NCI-H510A treated with DMSO at 0.1 percent for 48 hours (cell line): ENCODE results near the gene MAP3K19.
"Not testable (repeated sequence)": the region's sequence is repeated elsewhere in the genome, so short reads cannot be mapped to it uniquely, and the experiment has no call there.

Experiments
- DNase-seq: peaks from one replicate; lab custom pipeline; 2025; lab: John Stamatoyannopoulos, UW

MAP3K19 gene

GRCh38 chr2:134985061-134985460 is 62.2 kb downstream of the MAP3K19 start:
- DNase-seq: no peak

- no peak for DNase-seq
Observed at GRCh38 chr2:134982603-134983002, 64.6 kb downstream of the MAP3K19 start.

GRCh38 chr2:134980639-134981038 is 66.6 kb downstream of the MAP3K19 start:
- DNase-seq: no peak

- no peak for DNase-seq
Observed at GRCh38 chr2:134979221-134979620, 68.0 kb downstream of the MAP3K19 start.

- DNase-seq: not testable (repeated sequence)
Observed at GRCh38 chr2:134977104-134977503, 70.1 kb downstream of the MAP3K19 start.

GRCh38 chr2:134976074-134976702 is 71.1 kb downstream of the MAP3K19 start:
- DNase-seq: no peak

- DNase-seq: no peak
Observed at GRCh38 chr2:134975281-134976009, 71.8 kb downstream of the MAP3K19 start.

GRCh38 chr2:134973241-134974138 is 73.8 kb downstream of the MAP3K19 start:
- no peak for DNase-seq

- not testable (repeated sequence) for DNase-seq
Observed at GRCh38 chr2:134967166-134967565, 80.1 kb downstream of the MAP3K19 start.

- DNase-seq: no peak
Observed at GRCh38 chr2:134957477-134957876, 89.8 kb downstream of the MAP3K19 start.

- DNase-seq: no peak
Observed at GRCh38 chr2:134955744-134956143, 91.5 kb downstream of the MAP3K19 start.

- DNase-seq: no peak
Observed at GRCh38 chr2:134954065-134954464, 93.2 kb downstream of the MAP3K19 start.

GRCh38 chr2:134952608-134953007 is 94.6 kb downstream of the MAP3K19 start:
- DNase-seq: no peak

GRCh38 chr2:134950886-134951285 is 96.4 kb downstream of the MAP3K19 start:
- no peak for DNase-seq

GRCh38 chr2:134949981-134950708 is 97.1 kb downstream of the MAP3K19 start:
- no peak for DNase-seq

GRCh38 chr2:134946073-134946472 is 101.2 kb downstream of the MAP3K19 start:
- no peak for DNase-seq

- no peak for DNase-seq
Observed at GRCh38 chr2:134944975-134945374, 102.3 kb downstream of the MAP3K19 start.

- DNase-seq: no peak
Observed at GRCh38 chr2:134943540-134943939, 103.7 kb downstream of the MAP3K19 start.

GRCh38 chr2:134936691-134937090 is 110.6 kb downstream of the MAP3K19 start:
- no peak for DNase-seq

- DNase-seq: no peak
Observed at GRCh38 chr2:134934641-134935040, 112.6 kb downstream of the MAP3K19 start.

- DNase-seq: no peak
Observed at GRCh38 chr2:134934150-134934549, 113.1 kb downstream of the MAP3K19 start.

GRCh38 chr2:134933732-134934131 is 113.5 kb downstream of the MAP3K19 start:
- DNase-seq: no peak
